ENCODE data around the gene GPI. TPM values are rescaled to one million over a fixed set of nuclear protein-coding genes. Genes with fewer than 3 reads are reported as not detected.

The GPI gene
- total and polyA plus RNA-seq, 2 of the 8 experiments (the other 6 are each of a cell fraction or from before 2014, with no cell fraction given), result 171 to 360 TPM

- Histone ChIP-seq H3K79me2 (ENCODE audit: control insufficient read depth in 1 of 2, insufficient read depth in 2 of 2, low read length in 2 of 2) (no peaks in the 10 kb centered on the region), H3K4me3 (ENCODE audit: extremely low read depth in 1 of 4, insufficient read depth in 2 of 4, low read depth in 3 of 4, low read length in 4 of 4) (no peak overlapping the region), H3K23ac (ENCODE audit: insufficient read length) (no peak overlapping the region), H3K27ac (ENCODE audit: low read depth, low read length) (no peak overlapping the region), H2AK5ac (ENCODE audit: low read depth, low read length) (no peak overlapping the region), H3K14ac (ENCODE audit: insufficient read length) (no peak overlapping the region), H2BK15ac (ENCODE audit: low read length) (no peak overlapping the region), H3K18ac (ENCODE audit: extremely low read depth, low read length) (no peak overlapping the region), H3K56ac (replicated peaks; ENCODE audit: insufficient read length, low read depth, low read length) (no peak overlapping the region), H3K9me3 (ENCODE audit: insufficient read depth in 2 of 2, low read depth in 1 of 2, low read length in 1 of 2) (no peaks in the 10 kb centered on the region), H3K79me1 (ENCODE audit: low read depth, low read length) (no peaks in the 10 kb centered on the region), H4K20me1 (replicated peaks in 1 of 2; ENCODE audit: control insufficient read depth in 1 of 2, insufficient read depth in 2 of 2, low read length in 2 of 2) (peaks cover 0 to 2% of the 10 kb centered on the region in 2 experiments), H3K27me3 (replicated peaks in 1 of 4; ENCODE audit: control insufficient read depth in 3 of 4, extremely low read depth in 1 of 4, insufficient read depth in 3 of 4, low read length in 3 of 4) (no peaks in the 10 kb centered on the region), H3K36me3 (ENCODE audit: control insufficient read depth in 2 of 4, insufficient read depth in 4 of 4, low read length in 3 of 4) (peaks cover 0 to 15% (median 6%) of the 10 kb centered on the region in 4 experiments; a peak in 4 of 8 replicates), H2BK120ac (replicated peaks; ENCODE audit: low read depth, low read length) (no peak overlapping the region), H3K9ac (replicated peaks in 1 of 4; ENCODE audit: extremely low read depth in 1 of 4, low read depth in 3 of 4, low read length in 3 of 4) (no peak overlapping the region), H3K4me2 (ENCODE audit: insufficient read depth in 1 of 2, low read depth in 2 of 2, low read length in 2 of 2) (no peak overlapping the region), H3K4me1 (replicated peaks in 1 of 4; ENCODE audit: control insufficient read depth in 3 of 4, insufficient read depth in 4 of 4, low read length in 3 of 4) (no peaks in the 10 kb centered on the region; a peak in 1 of 7 replicates), H4K8ac (ENCODE audit: extremely low read depth, insufficient read depth, low read length) (no peak overlapping the region), H2AFZ (ENCODE audit: low read length) (no peak overlapping the region), H3K23me2 (ENCODE audit: low read depth, low read length) (no peaks in the 10 kb centered on the region), H2BK20ac (ENCODE audit: low read length) (no peak overlapping the region), H3K4ac (replicated peaks; ENCODE audit: insufficient read length, low read depth, low read length) (no peak overlapping the region), H4K91ac (replicated peaks; ENCODE audit: insufficient read length, low read length) (no peak overlapping the region), H2BK12ac (ENCODE audit: low read depth, low read length) (no peak overlapping the region), H2BK5ac (ENCODE audit: low read depth, low read length) (no peak overlapping the region), H4K5ac (ENCODE audit: insufficient read length, low read depth, low read length) (no peak overlapping the region)
- ChIA-PET CTCF (ENCODE audit: partially characterized antibody) (interaction anchor here (1.0 kb wide), 1 partner anchor 39 kb away, joined by 3 read pairs; no protein-coding TSS in a partner anchor), POLR2A (ENCODE audit: partially characterized antibody) (interaction anchor here (1.6 kb wide), 1 partner anchor 12 kb away, joined by 4 read pairs; no protein-coding TSS in a partner anchor)
- WGBS, 2 experiments (ENCODE audit: extremely low coverage in 1 of 2, insufficient coverage in 1 of 2, insufficient read length in 1 of 2, insufficient replicate concordance in 2 of 2, low coverage in 1 of 2, low lambda C conversion rate in 2 of 2, missing lambda C conversion rate in 1 of 2), result 81% methylated on average over 7 of the region's 7 CpGs; no CpG with 5 or more reads in 1 of the 2 experiments
- FAIRE-seq (no peak), DNase-seq (ENCODE audit: low read depth in 1 of 2, low spot score in 2 of 2) (no peak)
- TF ChIP-seq CHD2 (IDR thresholded peaks at IDR 0.05; ENCODE audit: low read length) (no peak), KDM1A (IDR thresholded peaks at IDR 0.05; ENCODE audit: borderline replicate concordance, low read length) (no peak), MAFK (IDR thresholded peaks at IDR 0.05; ENCODE audit: low read depth, low read length) (no peak), ATF2 (IDR thresholded peaks at IDR 0.05; ENCODE audit: low read length) (no peak), HDAC2 (IDR thresholded peaks at IDR 0.05; ENCODE audit: borderline replicate concordance in 1 of 2, low read depth in 2 of 2, low read length in 2 of 2) (no peak), KDM5A (IDR thresholded peaks at IDR 0.05; ENCODE audit: low read length) (no peak), CTBP2 (IDR thresholded peaks at IDR 0.05; ENCODE audit: borderline replicate concordance, insufficient read depth, insufficient read length, low read length) (no peak), TAF7 (optimal IDR thresholded peaks at IDR 0.05; ENCODE audit: borderline replicate concordance, low read depth, low read length) (no peak), RAD21 (IDR thresholded peaks at IDR 0.05 in 1 of 2, conservative IDR thresholded peaks at IDR 0.05 in 1 of 2; ENCODE audit: low read depth in 2 of 2, low read length in 2 of 2) (no peak), SP2 (IDR thresholded peaks at IDR 0.05; ENCODE audit: low read length) (no peak), GTF2F1 (IDR thresholded peaks at IDR 0.05; ENCODE audit: borderline replicate concordance, low read depth, low read length) (no peak)
Measured at GRCh38 chr19:34350161-34350561, 14.8 kb upstream of the GPI start.
